Fibroblast of skin of back (primary cell): ENCODE data around the gene REEP6.
"Not testable (repeated sequence)": the region's sequence is repeated elsewhere in the genome, so short reads cannot be mapped to it uniquely, and the experiment has no call there.

Experiments used
- DNase-seq: peaks from one replicate; pipeline ENCODE4 v3.0.0-alpha.2; 2013

Gene REEP6

GRCh38 chr19:1507763-1508506, 17.0 kb downstream of the REEP6 start:
- peak; percentile 94 for DNase-seq

- DNase-seq: no peak
Measured at GRCh38 chr19:1508507-1508856, 17.5 kb downstream of the REEP6 start.

- DNase-seq: no peak
Measured at GRCh38 chr19:1509602-1510441, 18.8 kb downstream of the REEP6 start.

GRCh38 chr19:1510442-1510806, 19.4 kb downstream of the REEP6 start:
- no peak for DNase-seq

- DNase-seq: no peak
Measured at GRCh38 chr19:1510807-1511206, 19.8 kb downstream of the REEP6 start.

GRCh38 chr19:1511318-1512317, 20.6 kb downstream of the REEP6 start:
- no peak for DNase-seq

GRCh38 chr19:1512671-1513498, 21.9 kb downstream of the REEP6 start, which contains the start of gene ADAMTSL5:
Gene ADAMTSL5 (minus strand): TSS chr19:1513019. CDS start chr19:1510943, 2,076 bp downstream.
- DNase-seq: peak; percentile 76

- peak; percentile 69 for DNase-seq
Measured at GRCh38 chr19:1513499-1514294, 22.7 kb downstream of the REEP6 start.

GRCh38 chr19:1514295-1514661, 23.3 kb downstream of the REEP6 start:
- DNase-seq: no peak

GRCh38 chr19:1514986-1515721, 24.2 kb downstream of the REEP6 start:
- DNase-seq: no peak

- no peak for DNase-seq
Measured at GRCh38 chr19:1516395-1516753, 25.4 kb downstream of the REEP6 start.

GRCh38 chr19:1518471-1518870, 27.5 kb downstream of the REEP6 start:
- DNase-seq: no peak

- DNase-seq: not testable (repeated sequence)
Measured at GRCh38 chr19:1519802-1520201, 28.8 kb downstream of the REEP6 start.

- DNase-seq: no peak
Measured at GRCh38 chr19:1520203-1520780, 29.3 kb downstream of the REEP6 start.

- DNase-seq: no peak
Measured at GRCh38 chr19:1521636-1522035, 30.7 kb downstream of the REEP6 start.

- no peak for DNase-seq
Measured at GRCh38 chr19:1522061-1522460, 31.1 kb downstream of the REEP6 start.

- no peak for DNase-seq
Measured at GRCh38 chr19:1522838-1523237, 31.9 kb downstream of the REEP6 start.

GRCh38 chr19:1523412-1524286, 32.7 kb downstream of the REEP6 start, which contains the start of gene PLK5:
Gene PLK5 (plus strand): TSS chr19:1524077. CDS start chr19:1526997, 2,920 bp downstream.
- DNase-seq: no peak
